ENCODE results near the gene STC2.

STC2 gene

DNA sequence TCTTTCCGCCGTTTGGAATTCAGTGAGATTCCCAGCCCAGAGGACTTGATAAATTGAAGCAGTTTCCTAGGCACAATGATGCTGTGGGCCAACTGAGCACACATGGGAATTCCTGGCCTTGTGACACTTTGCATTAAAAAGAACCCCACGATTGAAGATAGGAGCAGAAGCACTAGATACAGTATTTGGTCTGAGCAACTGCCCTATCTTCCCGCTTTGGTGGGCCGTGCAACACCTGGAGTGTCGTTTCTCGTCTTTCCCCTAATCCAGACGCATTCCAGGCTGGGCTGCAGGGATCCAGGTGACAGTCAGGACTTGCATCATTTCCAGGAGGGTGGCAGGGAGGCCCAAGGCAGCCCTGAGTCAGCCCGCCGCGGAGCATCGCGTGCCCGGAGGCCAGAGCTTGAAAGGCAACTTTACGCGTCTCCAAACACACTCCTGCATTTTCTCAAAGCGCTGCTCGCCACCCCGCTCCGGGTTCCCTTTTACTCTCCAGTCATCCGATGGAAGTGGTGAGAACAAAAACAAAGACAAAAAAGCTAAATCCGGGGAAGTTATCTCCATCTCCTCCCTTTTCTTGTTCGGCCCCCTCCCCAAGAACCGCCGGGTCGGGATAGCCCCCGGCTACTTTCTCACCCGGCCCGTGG, 753 bp upstream of the STC2 start:
- no peak for DNase-seq

DNA sequence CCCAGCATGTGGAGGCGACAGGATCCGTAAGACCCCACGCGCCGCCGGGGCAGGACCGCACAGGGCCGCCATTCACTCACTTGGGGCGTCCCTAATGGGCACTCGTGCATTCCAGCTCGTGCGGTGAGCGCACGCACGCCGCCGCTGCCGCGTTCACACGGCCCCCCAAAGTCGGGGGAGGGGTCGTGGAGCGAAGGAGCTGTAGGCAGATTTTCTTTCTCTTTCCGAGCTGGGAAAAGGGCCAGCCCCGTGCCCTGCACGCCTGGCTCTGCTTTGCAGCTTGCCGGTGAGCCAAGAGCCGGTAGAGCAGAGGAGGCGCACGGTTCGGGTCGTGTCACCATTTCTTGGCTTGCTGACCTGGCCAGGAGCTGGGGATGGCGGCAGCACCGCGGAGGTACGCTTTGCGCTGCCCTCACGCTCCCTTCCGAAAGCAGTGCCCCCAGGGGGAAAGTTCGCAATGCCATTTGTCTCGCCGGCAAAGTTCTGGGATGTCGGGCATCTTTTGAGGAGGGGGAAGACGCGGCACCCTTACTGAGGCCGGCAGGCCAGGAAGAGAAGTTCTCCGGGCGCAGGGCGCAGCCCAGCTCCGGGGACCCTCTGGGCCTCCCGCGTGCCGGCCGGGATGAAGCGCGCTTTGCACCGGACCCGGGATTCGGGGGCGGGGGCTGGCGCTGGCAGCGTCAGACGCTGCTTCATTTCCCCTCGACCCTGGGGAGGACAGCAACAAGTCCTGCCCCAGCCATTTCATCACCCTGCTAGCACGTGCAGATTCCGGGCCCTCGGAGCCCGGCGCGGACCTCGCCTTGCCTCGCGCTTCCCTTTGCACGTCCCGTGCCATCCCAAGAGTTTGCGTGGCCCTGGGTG, 898 bp downstream of the STC2 start:
- DNase-seq = no peak

DNA sequence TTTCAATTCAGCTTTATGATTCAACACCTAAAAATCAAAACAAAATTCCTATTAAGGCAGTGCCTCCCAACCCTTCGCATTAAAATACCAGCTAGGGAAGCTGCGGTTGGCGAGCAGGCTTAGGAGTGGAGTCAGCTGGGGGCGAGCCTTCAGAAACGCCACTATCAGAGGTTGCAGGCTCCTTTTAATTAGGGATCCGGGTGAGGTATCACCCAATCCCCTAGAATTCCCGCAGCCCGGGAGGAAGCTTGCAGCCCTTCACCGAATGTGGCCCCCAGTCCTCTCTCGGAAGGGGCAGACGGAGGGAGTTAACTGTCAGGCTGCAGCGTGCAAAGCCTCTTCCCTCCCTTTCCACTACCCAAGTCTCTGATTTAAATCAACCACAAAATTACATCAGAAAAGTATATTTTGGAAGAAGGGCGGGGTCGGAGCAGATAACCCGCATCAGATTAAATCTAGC, 1.7 kb downstream of the STC2 start:
- no peak for DNase-seq

DNA sequence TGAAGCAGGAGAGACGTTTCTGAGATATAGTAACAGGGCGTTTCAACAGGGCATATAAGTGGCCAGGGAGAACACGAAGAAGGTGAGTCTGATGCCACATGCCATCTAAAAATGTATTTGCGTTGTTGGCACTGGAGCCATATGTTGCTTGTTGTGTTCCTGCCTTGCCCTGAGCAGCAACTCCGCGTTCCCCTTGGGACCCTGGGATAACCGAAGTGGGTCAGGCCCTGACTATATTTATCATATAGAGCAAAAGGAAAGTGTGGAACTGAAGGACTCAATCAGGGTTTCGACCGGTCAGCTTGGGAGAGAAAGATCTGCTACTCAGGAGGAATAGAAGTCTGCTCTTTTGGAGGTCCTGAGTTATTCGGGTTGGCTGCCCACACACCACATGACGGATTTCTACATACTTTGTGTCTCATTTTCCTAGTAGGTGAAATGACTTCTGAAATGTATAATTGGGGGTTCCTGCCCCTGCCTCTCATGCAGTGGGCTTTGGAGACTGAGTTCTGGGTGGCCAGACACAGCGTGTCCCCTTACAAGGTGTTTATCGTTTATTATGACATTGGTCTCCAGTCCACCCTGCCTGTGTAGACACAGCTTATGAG, 3.0 kb downstream of the STC2 start:
- DNase-seq = no peak

DNA sequence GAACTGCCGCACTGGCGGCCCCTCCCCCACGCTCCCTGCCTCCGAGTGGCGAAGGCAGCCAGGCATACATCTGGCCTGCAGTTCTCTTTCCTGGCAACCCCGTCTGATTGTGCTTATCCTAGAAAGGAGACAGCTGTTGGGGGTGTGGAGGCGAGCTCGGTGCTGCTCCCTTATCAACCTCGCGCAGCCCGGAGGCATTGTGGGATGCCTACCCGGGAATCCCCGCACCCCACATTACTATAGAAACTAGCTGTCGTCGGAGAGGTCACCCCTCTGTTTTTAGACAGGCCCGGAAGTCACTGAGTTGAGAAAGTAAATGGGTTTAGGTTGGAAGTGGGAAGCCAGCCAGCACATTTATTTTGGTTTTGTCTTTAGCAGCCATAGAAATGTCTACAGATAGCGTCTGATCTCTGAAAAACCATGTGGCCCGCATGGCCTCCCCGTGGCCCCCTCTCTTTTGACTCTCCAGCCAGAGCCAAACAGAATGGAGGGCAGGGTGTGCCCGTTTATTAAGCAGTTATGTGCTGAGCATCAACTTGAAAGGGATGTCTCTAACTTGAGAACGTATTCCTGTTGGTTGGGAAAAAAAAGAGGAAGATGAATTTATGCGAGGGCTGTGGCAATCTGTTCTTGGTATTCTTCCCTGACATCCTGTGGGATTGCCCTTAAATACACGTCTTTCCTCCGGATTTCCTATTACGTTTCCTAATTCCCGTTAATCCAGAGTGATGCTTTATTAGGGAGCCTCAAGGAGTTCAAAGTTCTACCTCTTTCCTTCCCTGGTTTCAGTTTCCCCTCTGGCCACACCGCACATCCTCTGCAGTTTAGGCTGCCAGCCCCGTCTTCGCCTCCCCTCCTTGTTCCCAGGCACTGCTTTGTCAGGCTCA, 3.9 kb downstream of the STC2 start:
- no peak for DNase-seq

DNA sequence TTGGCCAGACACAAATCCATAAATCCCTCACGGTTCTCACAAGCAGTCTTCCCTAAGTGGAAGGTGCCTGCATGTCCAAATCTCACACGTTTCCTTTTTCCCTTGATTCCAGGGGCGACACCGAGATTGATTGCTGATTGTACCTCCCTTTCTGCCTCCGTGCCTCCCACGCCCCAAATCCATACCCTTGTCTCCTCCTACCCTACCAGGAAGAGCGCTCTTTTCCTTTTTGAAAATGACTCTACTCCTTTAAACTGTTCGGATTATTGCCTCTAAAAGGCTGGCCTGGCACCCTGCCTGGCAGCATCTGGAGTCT, 4.5 kb downstream of the STC2 start:
- DNase-seq = no peak

DNA sequence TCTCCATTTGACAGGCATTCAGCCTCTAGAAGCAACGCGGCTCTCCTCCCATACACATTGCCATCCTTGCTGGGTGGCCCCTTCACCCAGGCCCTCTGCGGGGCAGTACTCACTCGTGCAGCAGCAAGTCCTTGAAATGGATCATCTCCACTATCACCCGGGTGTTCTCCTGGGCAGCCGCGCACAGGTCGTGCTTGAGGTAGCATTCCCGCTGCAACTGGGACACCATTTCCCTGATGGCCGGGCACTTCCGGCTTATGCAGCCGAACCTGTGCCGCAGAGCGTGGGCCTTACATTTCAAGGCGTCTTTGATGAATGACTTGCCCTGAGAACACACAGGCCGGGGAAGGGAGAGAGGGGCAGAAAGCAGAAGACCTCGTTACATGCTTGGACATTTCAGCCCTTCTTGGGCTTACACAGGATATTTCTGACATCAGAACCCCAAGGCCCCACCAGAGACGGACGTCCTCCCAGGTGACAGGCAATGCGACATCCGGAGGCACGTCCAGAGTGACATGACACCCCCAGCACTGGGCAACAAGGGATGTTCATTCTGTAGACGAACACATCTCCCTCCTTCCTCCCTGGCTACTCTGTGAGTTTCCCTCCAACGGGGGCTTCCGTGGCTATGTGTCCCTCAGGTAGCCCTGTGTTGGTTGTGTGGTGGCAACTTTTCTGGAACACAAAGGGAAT, 5.0 kb downstream of the STC2 start:
- no peak for DNase-seq

DNA sequence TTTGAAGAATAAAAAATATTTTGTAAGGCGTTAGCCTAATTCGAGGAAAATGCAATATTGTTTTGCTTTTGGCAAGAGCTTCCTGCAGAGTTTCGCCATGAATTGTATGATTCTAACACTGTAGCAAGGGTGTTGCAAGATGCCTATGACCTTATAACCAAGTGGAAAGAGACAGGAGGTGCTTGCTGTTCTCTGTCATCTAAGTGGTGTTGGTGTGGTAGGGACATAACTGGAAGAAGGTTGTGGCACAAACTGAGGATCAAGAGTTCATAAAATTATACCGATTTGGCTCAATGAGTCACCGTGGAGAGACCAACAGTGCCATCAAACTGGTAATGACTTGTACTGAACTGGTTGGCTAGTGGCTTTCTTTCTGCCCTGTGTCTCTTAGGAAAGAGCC, 6.3 kb downstream of the STC2 start:
- DNase-seq = no peak

DNA sequence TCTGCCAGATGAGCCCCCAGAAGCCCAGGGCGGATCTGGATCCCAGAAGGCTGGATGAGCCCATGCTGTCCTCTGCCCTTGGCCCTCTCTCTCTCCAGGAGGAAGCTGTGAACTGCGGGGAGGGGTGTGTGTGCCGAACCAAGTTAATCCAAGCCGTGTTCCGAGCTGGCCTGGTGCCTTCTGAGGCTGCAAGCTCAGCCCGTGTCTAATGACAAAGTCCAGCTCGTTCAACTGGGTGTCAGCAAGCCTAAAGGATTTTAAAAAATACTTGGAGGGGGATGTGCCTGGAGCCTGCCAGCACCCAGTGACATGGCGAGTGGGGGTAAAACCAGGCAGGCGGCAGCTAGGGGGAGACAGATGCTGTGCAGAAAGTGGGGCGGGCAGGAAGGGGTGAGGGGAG, 8.0 kb downstream of the STC2 start:
- DNase-seq = no peak

DNA sequence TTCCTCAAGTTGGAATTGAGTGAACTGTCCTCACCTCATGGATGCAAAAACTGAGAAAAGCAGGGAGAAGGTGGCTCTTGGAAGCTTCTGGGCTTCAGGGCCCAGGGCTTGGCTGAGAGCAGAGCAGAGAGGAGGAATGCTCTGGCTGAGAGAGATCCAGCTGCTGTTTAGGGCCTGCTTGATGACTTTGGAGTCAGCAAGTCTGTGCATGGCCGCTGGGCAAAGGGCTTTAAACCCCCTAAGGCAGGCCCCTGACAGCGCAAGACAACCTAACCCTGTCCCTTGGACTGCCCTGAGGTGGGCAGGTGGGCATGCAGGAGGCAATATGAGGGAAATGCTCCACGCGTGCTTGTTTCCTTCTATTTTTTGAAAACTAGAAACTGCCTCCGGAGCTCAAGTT, 8.6 kb downstream of the STC2 start:
- no peak for DNase-seq

DNA sequence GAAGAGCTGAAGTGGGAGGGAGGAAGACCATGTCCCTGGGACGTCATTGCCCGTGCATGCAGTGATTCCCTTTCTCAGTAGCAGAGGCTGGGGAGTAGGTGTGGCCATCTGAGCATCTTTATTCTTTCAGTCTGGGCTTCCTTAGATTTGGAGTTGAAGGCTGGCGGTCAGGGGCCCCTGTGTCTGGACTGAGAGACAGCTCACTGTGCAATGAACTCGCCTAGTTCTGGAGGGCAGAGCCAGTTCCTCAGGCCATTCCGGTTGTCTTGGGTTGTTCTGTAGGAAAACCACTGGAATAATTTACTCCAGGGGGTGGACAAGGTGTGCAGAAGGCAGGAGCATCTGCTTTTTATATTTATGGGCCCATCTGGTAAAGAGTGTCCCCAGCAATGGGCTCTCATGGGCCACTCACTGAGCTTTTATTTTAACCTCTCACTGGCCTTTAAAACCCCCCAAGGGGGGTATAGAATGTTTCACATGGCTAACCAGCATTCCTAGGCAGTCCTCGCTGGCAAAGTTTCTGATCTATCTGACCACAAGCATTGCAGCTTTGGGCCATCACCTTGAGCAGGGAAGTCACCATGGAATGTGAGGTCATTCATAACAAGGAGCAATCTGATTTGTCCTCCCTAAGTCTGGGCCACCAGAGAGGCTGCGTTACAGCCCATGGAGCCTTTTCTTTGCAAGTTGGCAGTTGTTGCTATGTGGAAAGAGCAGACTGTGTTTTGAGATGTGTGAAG, 9.2 kb downstream of the STC2 start:
- DNase-seq = no peak

DNA sequence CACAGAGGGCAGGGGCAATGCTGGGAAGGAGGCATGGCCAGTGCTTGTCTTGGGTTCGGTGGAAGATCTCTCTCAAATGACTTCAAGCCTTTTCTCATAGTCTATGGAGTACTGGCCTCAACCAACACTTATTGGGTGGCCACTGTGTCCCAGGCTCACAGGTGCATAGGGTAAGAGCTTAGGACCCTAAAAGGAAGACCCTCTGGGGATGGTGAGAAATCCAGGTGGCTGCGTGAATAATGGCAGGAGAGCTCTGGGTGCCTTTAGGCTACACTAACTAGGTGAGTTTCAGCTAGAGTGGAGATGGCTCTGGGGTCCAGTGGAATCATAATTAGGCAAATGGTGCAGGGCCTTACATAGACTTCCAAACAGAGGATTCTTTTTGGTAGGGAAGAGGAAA, 9.9 kb downstream of the STC2 start:
- DNase-seq = no peak

DNA sequence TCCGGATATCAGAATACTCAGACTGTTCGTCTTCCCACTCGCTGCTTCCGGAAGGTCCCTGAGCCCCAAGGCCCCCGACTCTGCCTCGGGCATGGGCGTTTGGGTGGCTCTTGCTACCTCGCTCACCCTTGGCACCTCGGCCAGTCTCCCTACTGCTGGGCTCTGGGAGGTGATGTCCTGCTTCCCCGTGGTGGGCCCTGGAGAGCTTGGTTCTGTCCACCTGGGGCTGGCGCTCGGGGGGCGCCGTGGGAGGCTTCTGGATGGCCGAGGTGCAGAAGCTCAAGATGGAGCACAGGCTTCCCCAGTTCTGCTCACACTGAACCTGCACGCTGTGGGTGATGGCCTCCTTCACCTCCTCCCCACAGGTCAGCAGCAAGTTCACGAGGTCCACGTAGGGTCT, 10.4 kb downstream of the STC2 start:
- no peak for DNase-seq

DNA sequence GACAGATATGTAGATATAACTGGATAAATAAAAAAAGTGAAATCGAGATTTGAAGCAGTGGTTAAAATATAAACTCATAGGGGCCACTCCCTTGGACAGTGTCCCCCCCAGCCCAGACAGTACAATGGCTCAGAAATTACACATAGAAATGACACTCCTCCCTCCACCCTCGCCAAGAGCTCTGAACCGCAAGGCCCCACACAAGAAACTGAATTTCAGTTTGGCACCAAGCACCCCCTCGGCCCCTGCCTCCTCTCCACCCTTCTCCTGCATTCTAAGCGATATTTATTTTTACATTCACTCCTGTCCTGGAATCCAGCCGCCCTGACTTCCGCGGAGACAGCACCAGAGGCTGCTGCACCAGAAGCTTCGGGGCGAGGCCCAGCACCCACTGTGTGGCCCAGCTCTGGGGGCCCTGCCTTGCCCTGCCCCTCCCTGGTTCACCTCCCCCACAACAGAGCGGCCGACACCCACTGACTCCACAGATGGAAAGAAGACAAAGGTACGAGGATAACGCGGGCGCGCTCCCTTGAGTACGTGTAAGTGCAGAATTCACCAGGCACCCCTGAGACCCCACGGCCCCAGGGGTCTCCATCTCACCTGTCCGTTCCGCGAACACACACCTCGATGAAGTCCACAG, 11.0 kb downstream of the STC2 start:
- DNase-seq = no peak

DNA sequence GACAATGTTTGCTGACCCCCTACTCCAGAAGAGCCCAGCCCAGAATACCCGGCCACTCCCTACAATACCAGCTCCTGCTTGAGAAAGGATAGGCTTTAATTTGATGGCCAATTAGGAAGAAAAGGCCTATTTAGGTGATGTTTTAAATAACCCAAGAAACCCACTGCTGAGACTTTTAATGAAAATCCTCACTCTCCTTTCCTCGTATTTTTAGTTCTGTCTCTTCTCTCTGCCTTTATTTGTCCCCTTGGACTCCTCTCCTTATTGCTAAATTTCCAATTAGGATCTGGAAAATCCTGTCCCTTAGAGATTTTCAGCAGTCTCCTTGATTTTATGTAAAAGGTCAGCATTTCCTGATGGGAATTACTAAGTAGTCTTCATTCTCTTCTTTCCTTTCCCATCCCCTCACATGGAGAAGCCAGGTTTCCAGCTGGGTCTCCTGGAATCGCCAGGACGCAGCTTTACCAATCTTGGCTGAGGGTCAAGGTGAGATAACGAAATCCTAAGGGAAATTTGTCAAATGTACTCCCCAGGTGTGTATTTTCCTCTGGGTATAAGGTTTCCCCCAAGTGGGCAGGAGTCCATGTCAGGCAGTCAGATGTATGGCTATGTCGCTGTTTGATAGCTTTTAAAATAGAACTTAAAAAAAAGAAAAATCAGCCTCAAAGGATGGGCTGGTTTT, 11.7 kb downstream of the STC2 start:
- no peak for DNase-seq

DNA sequence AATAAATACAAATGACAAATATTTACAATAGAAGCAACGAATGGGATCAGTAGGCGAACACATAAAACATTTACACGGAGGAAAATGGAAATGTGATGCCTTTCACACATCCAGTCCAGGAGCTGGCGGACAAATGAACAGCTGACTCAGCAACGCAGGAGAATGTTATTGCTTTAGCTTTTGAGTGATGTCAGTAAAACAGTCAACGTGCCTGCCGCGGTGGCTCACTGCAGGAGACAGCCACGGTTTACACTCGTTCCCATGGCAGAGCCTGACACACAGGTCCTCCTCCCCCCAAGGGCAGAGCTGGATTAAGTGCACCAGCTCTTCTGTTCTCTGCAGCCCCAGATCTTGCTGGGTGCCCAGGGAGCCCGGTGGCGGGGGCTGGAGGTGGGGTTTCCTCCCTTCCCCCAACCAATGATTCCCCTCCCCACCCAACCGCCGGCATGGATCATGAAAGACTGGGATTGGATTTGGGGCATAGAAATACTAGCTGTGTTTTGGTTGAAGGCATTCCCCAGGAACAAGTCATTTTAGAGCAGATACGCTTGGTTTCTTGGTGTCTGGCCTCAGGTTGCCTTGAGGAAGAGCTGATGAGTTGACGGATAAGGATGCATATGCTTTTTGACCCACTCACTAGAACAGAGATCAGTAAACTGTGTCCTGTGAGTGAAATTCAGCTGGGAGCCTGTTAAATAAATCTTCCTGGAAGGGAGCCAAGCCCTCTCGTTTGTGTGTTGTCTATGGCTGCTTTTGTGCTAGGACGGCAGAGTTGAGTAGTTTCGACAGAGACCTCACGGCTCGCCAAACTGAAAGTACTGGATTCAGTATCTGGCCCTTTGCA, 12.5 kb downstream of the STC2 start:
- DNase-seq = no peak

DNA sequence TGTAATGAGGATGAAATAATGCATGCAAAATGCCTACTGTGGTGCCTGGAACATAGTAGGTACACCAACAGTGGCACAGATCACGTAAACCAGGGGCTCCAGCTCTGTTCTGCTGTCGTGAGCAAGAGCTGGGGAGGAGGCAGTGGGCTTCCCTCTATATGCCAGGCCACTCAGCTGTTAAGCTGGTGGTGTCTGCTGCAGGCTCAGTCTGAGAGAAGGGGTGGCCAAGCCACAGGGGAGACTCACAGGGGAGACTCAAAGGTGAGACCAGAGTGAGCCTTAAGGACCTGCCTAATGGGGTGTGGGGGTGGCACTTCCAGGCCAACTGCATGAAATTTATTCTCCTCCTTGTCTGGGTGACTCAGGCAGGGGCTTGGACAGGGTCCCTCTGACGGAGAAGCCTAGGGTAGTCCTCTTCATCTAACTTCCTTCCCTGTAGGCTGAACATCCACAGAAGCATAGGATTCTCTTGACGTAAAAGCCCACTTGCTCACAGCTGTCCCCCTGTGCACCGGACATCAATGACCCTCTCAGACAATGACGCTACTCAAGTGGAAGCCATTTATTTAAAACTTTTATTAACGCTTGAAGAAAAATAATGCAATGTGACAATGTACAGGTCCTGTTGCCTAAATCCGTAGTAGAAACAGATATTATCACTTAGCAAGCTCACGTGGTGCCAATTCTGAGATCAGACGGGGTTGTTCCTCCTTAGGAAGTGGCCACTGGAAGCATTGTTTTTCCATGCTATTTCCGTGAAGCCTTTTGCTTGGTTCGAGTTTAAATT, 13.9 kb downstream of the STC2 start:
- DNase-seq = no peak

DNA sequence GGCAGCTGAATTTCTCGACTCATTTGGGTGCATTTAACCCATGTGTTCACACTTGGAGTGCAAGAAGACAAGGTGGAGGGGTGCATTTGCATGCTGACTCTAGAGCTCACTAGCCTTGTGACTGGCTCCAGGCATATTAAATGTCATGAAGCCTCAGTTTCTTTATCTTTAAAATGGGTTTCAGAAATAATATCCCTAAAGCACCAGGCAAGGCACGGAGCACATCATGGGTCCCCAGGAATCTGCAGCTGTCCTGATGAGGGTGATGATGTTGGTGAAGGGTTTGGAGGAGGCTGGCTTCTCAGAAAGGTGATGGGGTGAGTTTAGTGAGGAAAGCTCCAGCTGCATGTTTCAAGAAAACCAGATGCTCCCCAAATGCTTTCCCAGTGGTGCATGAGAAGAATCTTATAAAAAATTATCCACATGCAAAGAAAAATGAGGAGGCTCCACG, 14.8 kb downstream of the STC2 start:
- DNase-seq = no peak

DNA sequence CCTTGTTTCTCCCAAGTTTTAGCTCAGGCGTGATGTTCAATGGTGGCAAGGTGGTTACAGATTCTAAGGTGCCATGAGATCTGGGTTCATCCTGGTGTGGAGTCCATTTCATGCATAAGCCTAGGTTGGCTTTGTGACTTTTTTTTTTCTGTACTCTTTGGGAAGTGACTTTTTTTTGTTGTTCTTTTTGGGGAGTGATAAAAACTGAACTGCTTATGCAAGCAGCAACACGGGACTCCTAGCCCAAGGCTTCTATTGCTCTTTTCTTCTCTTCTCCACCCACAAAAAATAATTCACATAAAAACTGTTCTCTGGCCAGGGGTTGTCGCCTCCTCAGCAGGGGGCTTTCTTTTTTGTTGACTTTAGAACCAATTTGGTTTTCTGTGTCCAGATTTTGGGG, 15.4 kb downstream of the STC2 start:
- DNase-seq = no peak

Data from T-helper 9 cell (primary cell).